Activated T-helper 1 cell treated with anti-CD3 and anti-CD28 coated beads, Interleukin-2, amount 50 U/mL, for 16 hours (primary cell): ENCODE results near the gene AGAP1.

ENCODE experiments used
- DNase-seq, 2 donors: peaks; one replicate each; pipeline ENCODE4 v3.0.0-alpha.2; 2020; ENCODE audit warnings: low read depth in 1 of 2, low spot score in 1 of 2

Gene AGAP1

GRCh38 chr2:235976956-235977355 lies 483.1 kb downstream of the AGAP1 start:
- DNase-seq = no peak

GRCh38 chr2:235977445-235977844 lies 483.6 kb downstream of the AGAP1 start:
- DNase-seq = no peak

DNA sequence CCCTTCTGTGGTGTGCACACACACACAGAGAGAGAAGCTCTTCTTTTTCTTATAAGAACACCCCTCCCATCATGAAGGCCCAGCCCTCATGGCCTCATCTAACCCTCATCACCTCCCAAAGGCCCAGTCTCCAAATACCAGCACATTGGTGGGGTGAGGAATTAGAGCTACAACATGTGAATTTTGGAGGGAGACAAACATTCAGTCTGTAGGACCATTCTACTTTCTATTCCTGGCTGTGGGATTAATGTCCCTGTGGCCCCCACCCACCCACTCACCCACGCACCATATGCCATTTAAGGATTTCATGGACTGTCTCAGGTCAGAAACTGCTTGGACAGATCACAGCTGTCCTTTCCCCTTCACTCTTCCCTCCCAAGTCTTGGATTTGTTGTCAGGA lies 484.2 kb downstream of the AGAP1 start:
- DNase-seq = no peak

- DNase-seq = no peak
Measured at GRCh38 chr2:235979037-235979436, 485.2 kb downstream of the AGAP1 start.

- no peak for DNase-seq
Measured at GRCh38 chr2:235979753-235980435, 486.1 kb downstream of the AGAP1 start.

DNA sequence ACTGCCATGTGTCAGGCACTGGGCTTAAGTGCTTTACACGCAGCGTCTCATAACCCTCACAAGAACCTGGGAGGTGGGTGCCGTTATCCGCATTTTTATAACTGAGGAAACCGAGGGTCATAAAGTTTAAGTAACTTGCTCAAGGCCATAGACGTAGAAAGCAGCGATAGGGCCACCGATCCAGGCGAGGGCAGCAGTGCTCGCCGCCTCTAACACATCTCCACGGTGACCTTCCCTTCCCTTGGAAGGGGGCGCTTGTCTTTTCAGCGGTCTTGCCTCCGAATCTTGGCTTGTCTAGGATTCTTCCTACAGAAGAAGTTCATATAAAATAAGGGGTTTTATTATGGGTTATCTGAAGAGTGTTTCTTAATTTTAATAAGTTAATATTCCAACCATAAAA lies 487.8 kb downstream of the AGAP1 start:
- no peak for DNase-seq

DNA sequence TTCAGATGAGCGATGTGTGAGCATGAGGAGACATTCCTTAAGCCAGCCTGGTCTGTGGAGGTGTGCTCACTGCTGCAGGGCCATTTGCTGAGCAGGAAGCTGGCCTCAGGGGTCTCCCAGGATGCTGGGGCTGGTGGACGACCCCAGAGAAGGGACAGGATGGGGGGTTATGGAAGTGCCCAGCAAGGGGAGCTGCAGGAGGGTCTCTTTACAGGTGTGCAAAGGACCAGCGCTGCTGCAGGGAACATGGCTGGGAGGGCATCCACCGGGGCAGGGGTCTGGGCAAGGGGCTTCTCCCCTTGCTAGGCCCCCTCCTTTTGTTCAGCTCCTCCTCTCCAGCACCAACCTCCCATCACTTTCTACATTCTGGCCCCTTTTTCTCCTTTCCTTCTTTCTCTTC lies 489.2 kb downstream of the AGAP1 start:
- DNase-seq = no peak

DNA sequence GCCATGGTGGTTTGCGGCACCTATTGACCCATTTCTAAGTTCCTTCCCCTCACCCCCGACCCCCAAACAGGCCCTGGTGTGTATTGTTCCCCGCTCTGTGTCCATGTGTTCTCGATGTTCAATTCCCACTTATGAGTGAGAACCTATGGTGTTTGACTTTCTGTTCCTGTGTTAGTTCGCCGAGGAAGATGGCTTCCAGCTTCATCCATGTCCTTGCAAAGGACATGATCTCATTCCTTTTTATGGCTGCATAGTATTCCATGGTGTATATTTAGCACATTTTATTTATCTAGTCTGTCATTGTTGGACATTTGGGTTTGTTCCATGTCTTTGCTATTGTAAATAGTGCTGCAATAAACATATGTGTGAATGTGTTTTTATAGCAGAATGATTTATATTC lies 490.7 kb downstream of the AGAP1 start:
- no peak for DNase-seq

GRCh38 chr2:235986361-235986760 lies 492.5 kb downstream of the AGAP1 start:
- DNase-seq = no peak

DNA sequence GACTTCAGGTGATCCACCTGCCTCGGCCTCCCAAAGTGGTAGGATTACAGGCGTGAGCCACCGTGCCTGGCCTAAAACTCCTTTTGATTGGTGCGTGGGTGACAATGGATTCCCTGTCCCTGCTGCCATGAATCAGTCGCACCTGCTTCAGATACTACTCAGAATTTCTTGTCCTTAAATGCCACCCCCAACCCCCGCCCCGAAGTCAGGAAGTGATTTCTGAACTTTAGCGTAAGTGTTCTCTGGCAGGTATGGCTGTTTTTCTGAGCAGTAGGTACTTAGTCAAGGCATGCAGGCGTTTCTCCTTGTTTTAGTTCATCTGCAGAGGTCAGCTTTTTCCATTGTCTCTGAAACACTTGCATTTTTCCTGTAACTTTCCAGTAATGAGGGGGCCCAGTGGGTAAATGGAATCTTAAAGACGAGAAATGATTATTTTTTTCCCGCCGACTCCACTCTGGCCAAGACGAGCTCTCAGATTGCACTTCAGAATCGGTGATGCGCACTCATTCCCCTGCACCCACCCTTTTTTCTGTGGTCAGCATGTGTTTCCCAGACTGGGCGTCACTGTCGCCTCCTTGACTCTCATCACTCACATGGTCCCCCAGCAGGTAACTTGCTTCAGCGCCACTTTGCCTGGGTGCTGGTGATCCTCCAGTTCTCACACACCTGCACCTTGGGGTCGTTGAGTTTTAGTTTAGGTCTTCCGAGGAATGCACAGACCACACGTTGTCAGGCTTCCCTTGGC lies 494.6 kb downstream of the AGAP1 start:
- no peak for DNase-seq

GRCh38 chr2:235989591-235989990 lies 495.7 kb downstream of the AGAP1 start:
- DNase-seq = no peak

GRCh38 chr2:235990344-235990743 lies 496.5 kb downstream of the AGAP1 start:
- no peak for DNase-seq

- no peak for DNase-seq
Measured at GRCh38 chr2:235992024-235992423, 498.2 kb downstream of the AGAP1 start.

DNA sequence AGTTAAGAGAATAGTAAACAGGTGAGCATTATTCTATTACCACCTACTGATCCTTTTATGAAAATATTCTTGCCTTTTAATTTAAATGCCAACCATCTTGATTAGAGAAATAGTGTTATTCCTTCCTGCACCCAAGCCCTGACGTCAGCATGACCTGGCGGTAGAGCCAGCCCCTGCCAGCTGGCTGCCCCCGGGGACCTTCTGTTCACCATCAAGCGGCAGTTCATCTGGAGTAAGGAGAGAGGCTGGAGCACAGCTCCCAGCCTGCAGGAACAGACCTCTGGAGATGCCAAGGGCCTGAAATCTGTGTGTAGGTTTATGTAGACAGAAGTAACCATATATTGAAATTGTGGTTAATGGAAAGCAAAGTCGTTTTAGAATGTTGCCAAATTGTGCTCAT lies 502.6 kb downstream of the AGAP1 start:
- DNase-seq = no peak

- no peak for DNase-seq
Measured at GRCh38 chr2:235999011-235999410, 505.2 kb downstream of the AGAP1 start.

DNA sequence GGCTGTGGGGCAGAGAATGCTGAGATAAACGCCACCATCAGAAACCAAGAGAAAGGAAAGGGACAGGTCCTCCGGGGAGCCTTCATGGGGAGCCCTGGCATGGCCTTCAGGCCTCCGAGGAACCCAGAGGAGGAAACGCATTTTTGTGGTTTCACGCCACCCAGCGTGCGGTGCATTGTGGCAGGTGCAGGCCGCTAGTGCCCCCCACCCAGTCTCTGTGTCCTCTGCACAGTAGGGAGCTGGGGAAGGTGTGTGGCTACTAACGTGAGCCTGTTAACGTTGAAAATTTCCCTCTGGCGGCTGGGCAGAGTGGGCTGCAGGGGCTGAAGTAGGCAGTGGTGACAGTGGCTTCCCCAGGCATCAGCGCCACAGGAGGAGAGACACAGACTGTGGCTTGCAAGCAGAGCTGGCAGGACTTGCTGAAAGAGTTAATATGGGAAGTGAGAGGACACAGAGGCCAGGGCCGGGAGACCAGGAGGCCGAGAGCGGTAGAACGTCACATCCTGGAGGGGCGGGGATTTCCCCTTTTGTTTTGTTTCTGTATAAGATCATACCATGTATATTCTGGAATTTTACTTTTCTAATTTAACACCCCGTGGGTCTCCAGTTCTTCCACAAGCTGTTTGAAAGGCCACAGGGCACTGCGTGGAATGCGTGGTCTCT lies 507.5 kb downstream of the AGAP1 start:
- no peak for DNase-seq

DNA sequence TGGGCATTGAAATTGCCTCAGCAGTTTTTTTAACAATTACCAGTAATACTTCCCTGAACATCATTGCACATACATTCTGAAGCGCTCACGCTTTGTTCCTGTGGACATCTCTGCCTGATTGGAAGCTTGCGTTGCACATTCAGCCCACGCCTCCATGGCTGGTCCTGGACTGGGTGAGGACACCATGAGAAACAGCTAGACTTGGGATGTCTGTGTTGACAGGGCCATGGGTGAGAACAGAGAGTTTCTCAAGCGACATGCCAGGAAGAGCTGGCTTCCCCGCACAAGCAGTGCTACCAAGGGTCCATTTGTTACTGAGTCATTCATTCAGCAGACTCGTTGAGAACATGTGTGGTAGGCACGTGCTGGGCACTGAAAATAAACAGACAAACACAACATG lies 508.0 kb downstream of the AGAP1 start:
- no peak for DNase-seq

DNA sequence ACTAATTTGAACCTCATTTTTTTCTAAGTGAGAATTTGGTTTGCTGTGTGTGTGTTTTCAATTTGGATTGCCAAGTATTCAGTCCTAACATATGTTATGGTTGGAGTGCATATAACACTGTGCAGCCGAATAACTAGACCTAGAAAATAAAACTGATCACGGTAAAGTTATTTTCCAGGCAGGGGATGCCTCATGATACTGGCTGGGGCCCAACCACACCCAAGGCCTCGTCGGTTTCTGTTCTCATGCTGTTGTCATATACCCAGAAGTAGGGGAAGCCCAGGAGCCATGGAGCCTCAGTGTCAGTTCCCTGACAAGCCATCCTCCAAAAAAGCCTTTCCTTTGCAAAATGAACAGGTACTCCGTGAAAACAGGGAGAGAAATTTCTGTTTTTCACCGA lies 514.2 kb downstream of the AGAP1 start:
- no peak for DNase-seq

GRCh38 chr2:236008857-236009256 lies 515.0 kb downstream of the AGAP1 start:
- no peak for DNase-seq

- no peak for DNase-seq
Measured at GRCh38 chr2:236010920-236011685, 517.3 kb downstream of the AGAP1 start.

GRCh38 chr2:236012155-236012554 lies 518.3 kb downstream of the AGAP1 start:
- no peak for DNase-seq
